GM18909 (cell line): ENCODE measurements around the gene PGS1.
A peak's percentile ranks its signal among the peaks of the same experiment; 100 is the strongest.

Experiments used
- ATAC-seq: cut with Tn5 transposase; IDR thresholded peaks from one replicate; pipeline ENCODE4 v1.9.1; 2021; ENCODE audit warnings: mild to moderate bottlenecking; ENCODE audit not compliant: unreplicated experiment, poor library complexity

The PGS1 gene

DNA sequence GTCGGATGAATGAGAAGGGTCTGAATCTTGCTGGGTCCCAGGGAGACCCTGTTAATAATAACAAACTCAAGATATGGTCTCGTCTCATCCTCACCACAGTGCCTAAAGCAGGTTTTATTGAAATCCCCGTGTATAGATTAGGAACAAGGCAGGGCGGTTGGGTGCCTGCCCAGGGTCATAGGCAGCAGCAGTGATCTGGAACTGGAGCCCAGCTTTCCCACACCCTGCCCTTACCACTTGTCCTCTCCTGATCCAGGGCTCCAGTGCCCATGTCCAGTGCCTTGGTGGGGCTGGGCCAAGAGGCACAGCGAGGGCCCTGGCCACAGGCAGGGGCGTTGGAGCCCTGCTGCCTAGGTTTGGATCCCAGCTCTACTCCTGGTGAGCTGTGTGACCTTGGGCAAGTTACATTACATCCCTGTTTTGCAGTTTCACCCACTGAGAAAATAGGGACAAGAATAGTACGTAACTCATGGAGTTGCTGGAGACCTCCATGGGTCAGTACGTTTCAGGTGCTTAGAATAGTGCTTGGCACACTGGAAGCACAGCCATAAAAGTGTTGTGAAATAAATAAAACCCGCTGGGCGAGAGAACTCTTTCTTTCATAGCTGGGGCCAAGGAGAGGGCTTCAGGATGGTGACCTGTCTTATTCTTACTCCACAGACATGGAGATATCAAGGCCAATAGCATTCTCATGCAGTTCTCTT lies 32.5 kb upstream of the PGS1 start:
- no peak for ATAC-seq

DNA sequence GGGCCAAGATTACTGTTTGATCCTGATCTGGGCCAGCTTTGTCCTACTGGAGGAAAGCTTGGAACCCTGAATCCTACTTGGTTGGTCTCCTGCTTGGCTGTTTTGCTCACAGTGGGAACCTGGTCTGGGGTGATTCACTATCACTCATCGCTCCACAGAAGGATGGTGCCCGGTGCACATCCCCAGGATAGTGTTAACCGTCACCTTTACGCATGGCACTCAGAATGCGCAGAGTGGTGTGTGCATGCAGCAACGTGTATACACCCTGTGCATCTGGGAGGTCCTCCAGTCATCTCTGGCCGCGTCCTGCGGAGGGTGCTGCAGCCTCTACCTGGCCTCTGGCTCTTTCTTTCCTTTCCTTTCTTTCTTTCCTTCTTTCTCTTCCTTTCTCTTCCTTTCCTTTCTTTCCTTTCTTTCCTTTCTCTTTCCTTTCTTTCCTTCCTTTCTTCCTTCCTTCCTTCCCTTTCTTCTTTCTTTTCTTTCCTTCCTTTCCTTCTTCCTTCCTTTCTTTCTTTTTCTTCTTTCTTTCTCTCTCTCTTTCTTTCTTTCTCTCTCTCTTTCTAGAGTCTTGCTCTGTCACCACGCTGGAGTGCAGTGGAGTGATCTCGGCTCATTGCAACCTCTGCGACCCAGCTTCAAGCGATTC lies 31.7 kb upstream of the PGS1 start:
- ATAC-seq: no peak

GRCh38 chr17:78347453-78347852 lies 31.0 kb upstream of the PGS1 start:
- ATAC-seq: no peak

DNA sequence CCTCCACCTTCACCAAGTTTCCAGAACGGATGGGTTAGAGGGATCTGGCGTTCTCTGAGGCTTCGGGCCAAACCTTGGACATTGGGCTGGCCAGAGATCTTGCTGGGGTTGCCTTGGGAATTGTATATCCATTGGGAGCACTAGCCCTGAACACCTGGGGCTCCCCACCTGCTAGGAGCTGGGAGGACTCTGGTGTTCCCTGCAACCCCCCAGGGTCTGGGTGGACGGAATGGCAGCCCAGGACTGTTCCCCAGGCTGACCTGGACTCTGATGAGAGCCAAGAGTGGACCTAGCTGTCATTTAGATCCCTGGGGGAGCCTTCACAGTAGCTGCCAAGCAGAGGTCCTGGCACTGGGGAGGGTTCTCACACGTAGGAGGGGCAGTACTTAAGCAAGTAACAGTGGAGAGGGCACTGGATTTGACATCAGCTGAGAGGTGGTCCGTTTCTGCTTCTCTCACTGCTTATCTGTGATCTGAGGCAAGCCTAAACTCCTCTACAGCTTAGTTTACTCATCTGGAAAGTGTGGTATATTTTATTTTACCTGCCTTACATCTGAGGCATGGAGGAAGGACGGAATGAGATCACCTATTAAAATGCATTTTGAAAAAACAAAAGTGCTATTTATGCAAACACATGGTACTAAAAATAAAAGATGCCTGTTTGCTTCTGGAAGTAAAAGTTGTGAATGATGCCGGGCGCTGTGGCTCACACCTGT lies 30.2 kb upstream of the PGS1 start:
- no peak for ATAC-seq

- ATAC-seq: no peak
Measured at GRCh38 chr17:78349891-78350642, 28.4 kb upstream of the PGS1 start.

DNA sequence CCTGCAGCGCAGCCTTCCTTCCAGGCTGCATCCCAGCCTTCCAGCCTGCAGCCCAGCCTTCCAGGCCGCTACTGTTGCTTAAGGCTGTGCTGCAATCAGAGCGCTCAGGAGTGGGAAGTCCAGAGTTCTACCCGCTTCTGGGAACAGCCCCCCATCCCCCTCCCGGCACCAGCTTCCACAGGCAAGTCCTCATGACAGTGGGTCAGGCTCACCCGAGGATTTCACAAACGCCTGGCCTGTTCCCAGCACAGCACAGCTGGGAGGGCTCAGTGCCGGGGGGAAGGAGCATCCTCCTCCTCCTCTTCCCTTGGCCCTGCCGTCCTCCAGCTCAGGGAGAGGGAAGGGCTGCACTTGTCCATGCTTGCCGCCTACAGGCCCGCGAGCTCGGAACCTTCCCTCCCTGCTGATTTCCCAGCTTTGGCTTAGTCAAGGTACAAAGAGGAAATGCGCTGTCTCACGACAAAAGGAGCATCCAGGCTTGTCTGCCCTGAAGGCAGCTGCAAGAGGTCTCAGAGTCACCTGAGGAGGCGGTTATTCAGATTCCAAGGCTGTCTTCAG lies 26.9 kb upstream of the PGS1 start:
- no peak for ATAC-seq

DNA sequence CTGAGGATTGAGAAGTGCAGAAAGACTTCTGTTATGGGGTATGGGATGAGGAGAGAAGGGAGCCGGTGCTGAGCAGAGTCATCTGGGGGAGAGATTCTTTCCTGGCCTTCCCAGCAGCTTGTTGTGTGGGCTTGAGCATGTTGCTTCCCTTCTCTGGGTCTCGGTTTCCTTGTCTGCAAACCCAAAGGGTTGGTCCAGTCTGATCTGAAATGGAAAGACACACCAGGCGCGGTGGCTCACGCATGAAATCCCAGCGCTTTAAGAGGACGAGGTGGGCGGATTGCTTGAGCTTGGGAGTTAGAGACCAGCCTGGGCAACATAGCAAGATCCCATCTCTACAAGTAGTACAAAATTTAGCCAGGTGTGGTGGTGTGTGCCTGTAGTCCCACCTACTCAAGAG lies 24.6 kb upstream of the PGS1 start:
- no peak for ATAC-seq

DNA sequence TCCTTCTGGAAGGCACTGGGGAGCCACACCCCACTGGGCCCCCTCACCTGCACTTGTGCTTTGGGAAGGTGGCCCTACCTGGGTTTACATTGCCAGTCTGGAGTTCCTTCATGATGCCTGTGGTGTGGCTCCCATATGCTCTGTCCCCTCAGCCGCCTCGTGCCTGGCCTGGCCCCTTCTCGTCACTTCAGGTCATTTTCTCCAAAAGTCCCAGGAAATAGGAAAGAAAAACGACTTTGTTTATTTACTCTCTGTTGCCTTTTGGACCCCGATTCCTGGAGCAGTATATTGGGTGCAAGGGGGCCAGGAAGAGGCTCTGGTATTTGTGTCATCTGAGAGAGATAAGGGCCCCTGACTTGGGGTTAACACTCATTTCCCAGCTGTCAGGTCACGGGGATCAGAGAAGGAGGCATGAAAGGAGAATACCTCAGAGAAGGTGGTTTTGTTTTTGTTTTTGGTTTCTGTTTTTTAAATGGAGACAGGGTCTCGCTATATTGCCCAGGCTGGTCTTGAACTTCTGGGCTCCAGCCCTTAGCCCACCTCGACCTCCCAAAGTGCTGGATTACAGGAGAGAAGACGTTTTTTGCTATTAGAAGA lies 23.3 kb upstream of the PGS1 start:
- ATAC-seq: no peak

GRCh38 chr17:78355701-78356100 lies 22.7 kb upstream of the PGS1 start:
- ATAC-seq: no peak

GRCh38 chr17:78356101-78356713 lies 22.2 kb upstream of the PGS1 start:
- ATAC-seq: peak; percentile 70

DNA sequence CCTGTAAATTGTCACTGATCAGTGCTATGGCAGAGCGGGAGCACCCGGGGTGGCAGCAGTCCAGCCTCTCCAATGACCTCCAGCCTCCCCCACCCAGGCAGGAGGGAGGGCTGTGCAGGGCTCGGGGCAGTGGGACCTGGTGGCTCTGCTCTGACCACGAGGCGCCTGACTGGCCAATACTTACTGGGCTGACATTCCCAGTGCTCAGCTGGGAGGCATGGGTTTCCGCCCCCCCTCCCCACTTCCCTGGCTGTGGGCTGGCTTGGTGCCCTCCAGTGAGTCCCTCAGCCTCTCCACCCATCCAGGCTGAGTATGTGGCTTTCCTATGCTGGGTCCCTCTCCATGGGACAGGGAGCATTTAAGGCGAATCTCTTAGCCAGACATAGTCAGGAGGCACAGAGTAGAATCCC lies 21.3 kb upstream of the PGS1 start:
- no peak for ATAC-seq

DNA sequence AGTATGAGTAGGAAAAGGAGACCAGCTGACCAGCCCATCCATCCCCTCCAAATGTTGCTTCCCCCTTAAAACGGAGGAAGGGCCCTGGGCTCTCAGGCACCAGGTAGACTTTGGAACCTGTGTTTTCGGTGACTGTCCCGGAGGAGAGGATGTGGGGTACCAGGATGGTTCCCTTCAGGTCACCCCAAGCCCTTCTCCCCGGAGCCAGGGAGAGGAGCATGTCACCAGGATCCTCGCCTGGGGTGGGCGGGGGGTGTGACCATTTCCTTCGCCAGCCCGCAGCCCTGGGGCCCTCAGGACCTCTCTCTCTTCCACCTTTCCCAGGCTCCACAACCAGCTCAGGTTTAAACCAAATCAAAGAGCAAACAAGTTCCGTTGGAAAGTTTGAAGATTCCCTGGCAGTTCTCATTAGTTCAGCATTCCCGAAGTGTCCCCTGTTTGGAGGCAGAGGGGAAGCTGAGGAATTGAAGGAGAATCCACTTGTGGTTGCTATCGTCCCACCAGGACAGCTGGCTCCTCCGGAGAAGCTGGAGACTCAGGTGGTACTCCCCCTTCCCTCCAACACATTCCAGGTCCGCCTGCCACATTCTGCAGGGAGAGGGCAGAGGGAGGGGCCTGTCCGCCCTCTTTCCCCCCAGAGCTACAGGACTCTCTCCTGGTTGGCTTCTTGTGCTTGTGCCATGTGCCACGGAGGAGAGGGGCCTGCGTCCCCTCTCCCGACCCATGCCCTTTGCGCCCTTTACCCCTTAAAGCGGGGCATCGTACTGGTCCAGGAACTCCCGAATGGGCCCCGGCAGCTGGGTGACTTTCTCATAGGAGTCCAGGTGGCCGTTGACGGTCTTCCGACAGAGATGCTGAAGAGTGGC lies 20.5 kb upstream of the PGS1 start:
- ATAC-seq: no peak

- no peak for ATAC-seq
Measured at GRCh38 chr17:78358538-78359320, 19.7 kb upstream of the PGS1 start.

GRCh38 chr17:78359321-78359996 lies 19.0 kb upstream of the PGS1 start:
- peak; percentile 2 for ATAC-seq

- peak; percentile 34 for ATAC-seq
Measured at GRCh38 chr17:78359997-78360370, 18.5 kb upstream of the PGS1 start, which contains the start of gene SOCS3. Gene SOCS3, minus strand, starts transcription at chr17:78360077. Its CDS starts 982 bp downstream, at chr17:78359095.

GRCh38 chr17:78360371-78361224 lies 17.9 kb upstream of the PGS1 start:
- peak; percentile 22 for ATAC-seq
